HepG2 (cell line): ENCODE measurements around the gene BPHL. TPM values are rescaled to one million over a fixed set of nuclear protein-coding genes. Genes with fewer than 3 reads are reported as not detected.

ENCODE experiments used
- FIP1L1 ChIP-seq: fragments of 200-400 bp; formaldehyde crosslinking; IDR thresholded peaks from 2 replicates; pipeline ENCODE4 v1.6.1; 2018; ENCODE audit warnings: low read depth, mild to moderate bottlenecking, low read length, moderate library complexity, borderline replicate concordance; ENCODE audit not compliant: insufficient read depth
- HES4 ChIP-seq: sonication (generic); formaldehyde crosslinking; IDR thresholded peaks from 2 replicates; pipeline ENCODE4 v1.9.0; 2021; ENCODE audit warnings: mild to moderate bottlenecking, missing genetic modification reagents, borderline replicate concordance
- ISL2 ChIP-seq: sonication (generic); formaldehyde crosslinking; IDR thresholded peaks from 2 replicates; pipeline ENCODE4 v1.5.0; 2020; ENCODE audit warnings: missing genetic modification reagents
- MLLT10 ChIP-seq: sonication (generic); formaldehyde crosslinking; IDR thresholded peaks from 2 replicates; pipeline ENCODE4 v1.4.0; 2020; ENCODE audit warnings: missing genetic modification reagents
- NPAS2 ChIP-seq: sonication (generic); formaldehyde crosslinking; IDR thresholded peaks from 2 replicates; pipeline ENCODE4 v1.8.0; 2022; ENCODE audit warnings: mild to moderate bottlenecking, missing genetic modification reagents, borderline replicate concordance
- NR2F1 ChIP-seq, 2 experiments: fragments of 450-650 bp in 1 of 2; formaldehyde crosslinking in 1 of 2; IDR thresholded peaks; 2 replicates each; pipeline versions ENCODE4 v1.5.0 to v1.6.1; 2016 to 2020; ENCODE audit warnings: mild to moderate bottlenecking in 1 of 2, missing compliant biosample characterization in 1 of 2, missing genetic modification reagents in 1 of 2, moderate library complexity in 1 of 2
- REPIN1 ChIP-seq: sonication (generic); formaldehyde crosslinking; IDR thresholded peaks from 2 replicates; pipeline ENCODE4 v1.8.0; 2022; ENCODE audit warnings: missing genetic modification reagents, low read depth, mild to moderate bottlenecking, borderline replicate concordance
- SMAD3 ChIP-seq: sonication (generic); formaldehyde crosslinking; IDR thresholded peaks from 2 replicates; pipeline ENCODE4 v1.4.0; 2020; ENCODE audit warnings: missing genetic modification reagents
- TARDBP ChIP-seq: sonication (generic); formaldehyde crosslinking; IDR thresholded peaks from 2 replicates; pipeline ENCODE4 v1.8.0; 2022; ENCODE audit warnings: mild to moderate bottlenecking, missing genetic modification reagents
- ZNF569 ChIP-seq: sonication (generic); formaldehyde crosslinking; IDR thresholded peaks from 2 replicates; pipeline ENCODE4 v1.5.0; 2020; ENCODE audit warnings: mild to moderate bottlenecking, missing genetic modification reagents, moderate library complexity, borderline replicate concordance
- ZNF775 ChIP-seq: sonication (generic); formaldehyde crosslinking; IDR thresholded peaks from 2 replicates; pipeline ENCODE4 v1.4.0; 2020; ENCODE audit warnings: missing genetic modification reagents, mild to moderate bottlenecking, moderate library complexity, borderline replicate concordance
- polyA plus RNA-seq, 8 experiments: library from polyadenylated mRNA; depleted of rRNA in 3 of 8; stranded (reverse) in 7 of 8; unstranded in 1 of 8; fragments of >200 nt; fragmentation: Illumina TruSeq in 4 of 8; extraction: Trizol in 4 of 8; gene quantifications; 2 replicates each; pipeline versions ENCODE4 v1.2.1 to v1.2.3, GENCODE V29; 2011 to 2016; ENCODE audit warnings: low read depth in 4 of 8, missing spikeins in 1 of 8, mixed read lengths in 1 of 8; ENCODE audit not compliant: insufficient read depth in 1 of 8
- total RNA-seq, 5 experiments: library from RNA; depleted of rRNA; stranded (reverse); fragments of >200 nt; fragmentation: Illumina TruSeq; extraction: Trizol; gene quantifications; 2 replicates each; pipeline ENCODE4 v1.2.3, GENCODE V29; 2016; ENCODE audit warnings: low read depth in 1 of 5
- TF ChIP-seq, protein P1 (sequence below): sonication (generic); formaldehyde crosslinking; IDR thresholded peaks from 2 replicates; pipeline ENCODE4 v1.5.1; 2020; ENCODE audit warnings: missing genetic modification reagents, mild to moderate bottlenecking, borderline replicate concordance
- TF ChIP-seq, protein P2 (sequence below): sonication (generic); formaldehyde crosslinking; IDR thresholded peaks from 2 replicates; pipeline ENCODE4 v1.8.1; 2023; ENCODE audit warnings: missing genetic modification reagents, mild to moderate bottlenecking, borderline replicate concordance
- TF ChIP-seq, protein P3 (sequence below): sonication (generic); formaldehyde crosslinking; IDR thresholded peaks from 2 replicates; pipeline ENCODE4 v1.4.0; 2020; ENCODE audit warnings: missing genetic modification reagents, borderline replicate concordance
- TF ChIP-seq, protein P4 (sequence below): sonication (generic); formaldehyde crosslinking; conservative IDR thresholded peaks from 2 replicates; pipeline ENCODE4 v1.8.1; 2023; ENCODE audit warnings: missing genetic modification reagents
- TF ChIP-seq, protein P5 (sequence below): sonication (generic); formaldehyde crosslinking; IDR thresholded peaks from 2 replicates; pipeline ENCODE4 v1.5.1; 2020; ENCODE audit warnings: mild to moderate bottlenecking, missing genetic modification reagents, borderline replicate concordance

The BPHL gene
- total and polyA plus RNA-seq, 2 of the 13 experiments (the other 11 are each of a cell fraction or from before 2014, with no cell fraction given), result 37.8 to 39.5 TPM

DNA sequence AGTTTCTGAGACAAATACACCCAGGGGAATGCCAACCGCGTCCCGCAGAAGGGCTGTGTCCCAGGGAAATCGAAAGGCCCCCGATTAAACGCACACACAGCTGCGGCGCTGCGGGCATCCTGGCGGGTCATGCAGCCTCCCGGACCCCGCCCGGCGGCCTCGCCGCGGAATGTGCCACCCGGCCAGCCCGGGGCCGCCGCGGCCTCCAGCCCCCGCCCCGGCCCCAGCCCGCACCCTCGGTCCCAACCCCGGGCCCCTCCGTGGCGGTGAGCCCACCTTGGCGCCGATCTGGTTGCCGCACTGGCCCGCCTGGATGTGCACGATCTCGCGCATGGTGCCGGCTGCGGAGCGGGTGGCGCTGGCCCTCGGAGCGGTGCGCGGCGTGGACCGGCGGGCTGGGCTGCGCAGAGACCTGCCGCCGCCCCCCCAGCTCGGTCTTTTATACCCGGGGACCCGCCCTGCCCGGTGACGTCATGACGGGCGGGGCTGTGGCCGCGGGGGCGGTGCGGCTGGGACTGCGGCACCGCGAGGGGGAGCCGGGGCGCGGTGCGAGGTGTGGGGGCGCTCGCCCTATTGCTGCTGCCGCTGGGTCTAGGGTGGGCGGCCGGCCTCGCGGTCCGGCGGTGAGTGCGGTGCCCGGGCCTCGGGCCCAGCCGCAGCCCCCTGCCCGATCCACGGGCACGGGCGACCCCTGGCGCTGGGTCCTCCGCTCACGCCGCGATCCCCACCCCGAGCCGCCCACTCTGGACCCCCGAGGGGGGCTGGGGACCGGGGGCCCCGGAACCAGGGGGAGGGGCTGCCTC lies 38.8 kb downstream of the BPHL start, which contains the start of gene TUBB2A (continued):
- TF ChIP-seq, protein P1, sequence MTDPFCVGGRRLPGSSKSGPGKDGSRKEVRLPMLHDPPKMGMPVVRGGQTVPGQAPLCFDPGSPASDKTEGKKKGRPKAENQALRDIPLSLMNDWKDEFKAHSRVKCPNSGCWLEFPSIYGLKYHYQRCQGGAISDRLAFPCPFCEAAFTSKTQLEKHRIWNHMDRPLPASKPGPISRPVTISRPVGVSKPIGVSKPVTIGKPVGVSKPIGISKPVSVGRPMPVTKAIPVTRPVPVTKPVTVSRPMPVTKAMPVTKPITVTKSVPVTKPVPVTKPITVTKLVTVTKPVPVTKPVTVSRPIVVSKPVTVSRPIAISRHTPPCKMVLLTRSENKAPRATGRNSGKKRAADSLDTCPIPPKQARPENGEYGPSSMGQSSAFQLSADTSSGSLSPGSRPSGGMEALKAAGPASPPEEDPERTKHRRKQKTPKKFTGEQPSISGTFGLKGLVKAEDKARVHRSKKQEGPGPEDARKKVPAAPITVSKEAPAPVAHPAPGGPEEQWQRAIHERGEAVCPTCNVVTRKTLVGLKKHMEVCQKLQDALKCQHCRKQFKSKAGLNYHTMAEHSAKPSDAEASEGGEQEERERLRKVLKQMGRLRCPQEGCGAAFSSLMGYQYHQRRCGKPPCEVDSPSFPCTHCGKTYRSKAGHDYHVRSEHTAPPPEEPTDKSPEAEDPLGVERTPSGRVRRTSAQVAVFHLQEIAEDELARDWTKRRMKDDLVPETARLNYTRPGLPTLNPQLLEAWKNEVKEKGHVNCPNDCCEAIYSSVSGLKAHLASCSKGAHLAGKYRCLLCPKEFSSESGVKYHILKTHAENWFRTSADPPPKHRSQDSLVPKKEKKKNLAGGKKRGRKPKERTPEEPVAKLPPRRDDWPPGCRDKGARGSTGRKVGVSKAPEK (CRISPR knock-in tag), result no peak
- TF ChIP-seq MLLT10 (no peak), REPIN1 (CRISPR knock-in tag) (no peak), HES4 (CRISPR knock-in tag) (peak; percentile 18; the same call in 1 of the 2 replicates), ZNF569 (CRISPR knock-in tag) (no peak), SMAD3 (no peak; the same call in 1 of the 2 replicates), NR2F1 (CRISPR knock-in tag; IDR thresholded peaks at IDR 0.05) (no peak), FIP1L1 (no peak), NPAS2 (CRISPR knock-in tag) (no peak), ISL2 (CRISPR knock-in tag) (peak; percentile 70), ZNF775 (CRISPR knock-in tag) (no peak), TARDBP (CRISPR knock-in tag) (no peak)
- TF ChIP-seq, protein P2, sequence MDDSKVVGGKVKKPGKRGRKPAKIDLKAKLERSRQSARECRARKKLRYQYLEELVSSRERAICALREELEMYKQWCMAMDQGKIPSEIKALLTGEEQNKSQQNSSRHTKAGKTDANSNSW (CRISPR knock-in tag), result no peak; the same call in 1 of the 2 replicates
- TF ChIP-seq, protein P3, sequence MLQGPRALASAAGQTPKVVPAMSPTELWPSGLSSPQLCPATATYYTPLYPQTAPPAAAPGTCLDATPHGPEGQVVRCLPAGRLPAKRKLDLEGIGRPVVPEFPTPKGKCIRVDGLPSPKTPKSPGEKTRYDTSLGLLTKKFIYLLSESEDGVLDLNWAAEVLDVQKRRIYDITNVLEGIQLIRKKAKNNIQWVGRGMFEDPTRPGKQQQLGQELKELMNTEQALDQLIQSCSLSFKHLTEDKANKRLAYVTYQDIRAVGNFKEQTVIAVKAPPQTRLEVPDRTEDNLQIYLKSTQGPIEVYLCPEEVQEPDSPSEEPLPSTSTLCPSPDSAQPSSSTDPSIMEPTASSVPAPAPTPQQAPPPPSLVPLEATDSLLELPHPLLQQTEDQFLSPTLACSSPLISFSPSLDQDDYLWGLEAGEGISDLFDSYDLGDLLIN, result no peak
- TF ChIP-seq, protein P4, sequence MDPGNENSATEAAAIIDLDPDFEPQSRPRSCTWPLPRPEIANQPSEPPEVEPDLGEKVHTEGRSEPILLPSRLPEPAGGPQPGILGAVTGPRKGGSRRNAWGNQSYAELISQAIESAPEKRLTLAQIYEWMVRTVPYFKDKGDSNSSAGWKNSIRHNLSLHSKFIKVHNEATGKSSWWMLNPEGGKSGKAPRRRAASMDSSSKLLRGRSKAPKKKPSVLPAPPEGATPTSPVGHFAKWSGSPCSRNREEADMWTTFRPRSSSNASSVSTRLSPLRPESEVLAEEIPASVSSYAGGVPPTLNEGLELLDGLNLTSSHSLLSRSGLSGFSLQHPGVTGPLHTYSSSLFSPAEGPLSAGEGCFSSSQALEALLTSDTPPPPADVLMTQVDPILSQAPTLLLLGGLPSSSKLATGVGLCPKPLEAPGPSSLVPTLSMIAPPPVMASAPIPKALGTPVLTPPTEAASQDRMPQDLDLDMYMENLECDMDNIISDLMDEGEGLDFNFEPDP (CRISPR knock-in tag), result no peak
- TF ChIP-seq, protein P5, sequence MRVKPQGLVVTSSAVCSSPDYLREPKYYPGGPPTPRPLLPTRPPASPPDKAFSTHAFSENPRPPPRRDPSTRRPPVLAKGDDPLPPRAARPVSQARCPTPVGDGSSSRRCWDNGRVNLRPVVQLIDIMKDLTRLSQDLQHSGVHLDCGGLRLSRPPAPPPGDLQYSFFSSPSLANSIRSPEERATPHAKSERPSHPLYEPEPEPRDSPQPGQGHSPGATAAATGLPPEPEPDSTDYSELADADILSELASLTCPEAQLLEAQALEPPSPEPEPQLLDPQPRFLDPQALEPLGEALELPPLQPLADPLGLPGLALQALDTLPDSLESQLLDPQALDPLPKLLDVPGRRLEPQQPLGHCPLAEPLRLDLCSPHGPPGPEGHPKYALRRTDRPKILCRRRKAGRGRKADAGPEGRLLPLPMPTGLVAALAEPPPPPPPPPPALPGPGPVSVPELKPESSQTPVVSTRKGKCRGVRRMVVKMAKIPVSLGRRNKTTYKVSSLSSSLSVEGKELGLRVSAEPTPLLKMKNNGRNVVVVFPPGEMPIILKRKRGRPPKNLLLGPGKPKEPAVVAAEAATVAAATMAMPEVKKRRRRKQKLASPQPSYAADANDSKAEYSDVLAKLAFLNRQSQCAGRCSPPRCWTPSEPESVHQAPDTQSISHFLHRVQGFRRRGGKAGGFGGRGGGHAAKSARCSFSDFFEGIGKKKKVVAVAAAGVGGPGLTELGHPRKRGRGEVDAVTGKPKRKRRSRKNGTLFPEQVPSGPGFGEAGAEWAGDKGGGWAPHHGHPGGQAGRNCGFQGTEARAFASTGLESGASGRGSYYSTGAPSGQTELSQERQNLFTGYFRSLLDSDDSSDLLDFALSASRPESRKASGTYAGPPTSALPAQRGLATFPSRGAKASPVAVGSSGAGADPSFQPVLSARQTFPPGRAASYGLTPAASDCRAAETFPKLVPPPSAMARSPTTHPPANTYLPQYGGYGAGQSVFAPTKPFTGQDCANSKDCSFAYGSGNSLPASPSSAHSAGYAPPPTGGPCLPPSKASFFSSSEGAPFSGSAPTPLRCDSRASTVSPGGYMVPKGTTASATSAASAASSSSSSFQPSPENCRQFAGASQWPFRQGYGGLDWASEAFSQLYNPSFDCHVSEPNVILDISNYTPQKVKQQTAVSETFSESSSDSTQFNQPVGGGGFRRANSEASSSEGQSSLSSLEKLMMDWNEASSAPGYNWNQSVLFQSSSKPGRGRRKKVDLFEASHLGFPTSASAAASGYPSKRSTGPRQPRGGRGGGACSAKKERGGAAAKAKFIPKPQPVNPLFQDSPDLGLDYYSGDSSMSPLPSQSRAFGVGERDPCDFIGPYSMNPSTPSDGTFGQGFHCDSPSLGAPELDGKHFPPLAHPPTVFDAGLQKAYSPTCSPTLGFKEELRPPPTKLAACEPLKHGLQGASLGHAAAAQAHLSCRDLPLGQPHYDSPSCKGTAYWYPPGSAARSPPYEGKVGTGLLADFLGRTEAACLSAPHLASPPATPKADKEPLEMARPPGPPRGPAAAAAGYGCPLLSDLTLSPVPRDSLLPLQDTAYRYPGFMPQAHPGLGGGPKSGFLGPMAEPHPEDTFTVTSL (CRISPR knock-in tag), result peak; percentile 22; the same call in 1 of the 2 replicates
